ENCODE measurements around the gene TNS3. TPM values are rescaled to one million over a fixed set of nuclear protein-coding genes. Genes with fewer than 3 reads are reported as not detected.

Gene TNS3
- total and polyA plus RNA-seq, 9 of the 15 experiments (the other 6 are each of a cell fraction or from before 2014, with no cell fraction given), result 0.20 TPM; not detected in 8

- H3K36me3 ChIP-seq (ENCODE audit: control insufficient read depth, insufficient read depth, low read length), result no peaks in the 10 kb centered on the region
Observed at GRCh38 chr7:47292832-47293309, 289.0 kb downstream of the TNS3 start.

More at GRCh38 chr7:47292832-47293309, 289.0 kb downstream of the TNS3 start:
- CTCF ChIA-PET (ENCODE audit: low intra/inter-chr PET ratio), result no interaction called here
- no peak overlapping the region for H3K4me2 ChIP-seq (ENCODE audit: insufficient read depth, low read length)
- intact Hi-C loops (cut with micrococcal nuclease) (no loop called here), in situ Hi-C loops (cut with MboI) (no loop called here)
- H3K9me3 ChIP-seq (replicated peaks; ENCODE audit: control insufficient read depth, insufficient read depth, low read depth, low read length), result no peaks in the 10 kb centered on the region
- DNase-seq (ENCODE audit: extremely low read depth in 1 of 4, low spot score in 3 of 4) (no peak), FAIRE-seq (no peak), ATAC-seq (no peak)
- peaks cover 0 to 2% of the 10 kb centered on the region in 2 experiments; a peak in 1 of 5 replicates for H3K4me1 ChIP-seq (replicated peaks in 1 of 2; ENCODE audit: control insufficient read depth in 2 of 2, insufficient read depth in 2 of 2, low read length in 2 of 2)
- no peaks in the 10 kb centered on the region for H3K9me1 ChIP-seq (ENCODE audit: control insufficient read depth, insufficient read depth, low read length)
- 0% methylated on average over 4 of the region's 4 CpGs for WGBS (ENCODE audit: insufficient coverage, low coverage, missing lambda C conversion rate)
- H3K27me3 ChIP-seq (ENCODE audit: control insufficient read depth in 2 of 2, insufficient read depth in 2 of 2, low read length in 2 of 2), result peaks cover 0 to 7% of the 10 kb centered on the region in 2 experiments; a peak in 1 of 5 replicates
- H2AFZ ChIP-seq (ENCODE audit: low read depth, low read length), result no peak overlapping the region
- no peaks in the 10 kb centered on the region for H3K79me2 ChIP-seq (ENCODE audit: control insufficient read depth, insufficient read depth, low read length)
- POLR2A ChIA-PET, result interaction anchor here (0.9 to 1.1 kb wide), 2 partner anchors 8 to 47 kb away, joined by 3 read pairs; no protein-coding TSS in a partner anchor
- no peak overlapping the region for H3K9ac ChIP-seq (ENCODE audit: insufficient read depth in 1 of 2, low read depth in 2 of 2, low read length in 2 of 2)
- no peak overlapping the region for H3K4me3 ChIP-seq
- TF ChIP-seq CBFA2T3 (IDR thresholded peaks at IDR 0.05), result peak; percentile 22; the same call in 1 of the 2 replicates
- no peak for TF ChIP-seq RFX7 (CRISPR knock-in tag; IDR thresholded peaks at IDR 0.05)
- TF ChIP-seq ZNF280A (IDR thresholded peaks at IDR 0.05; ENCODE audit: low read depth, partially characterized antibody), result no peak
- H4K20me1 ChIP-seq (replicated peaks; ENCODE audit: control insufficient read depth, insufficient read depth, low read length), result no peaks in the 10 kb centered on the region
- no TSS peak for BruUV-seq (replicated peaks)
- no peak overlapping the region for H3K27ac ChIP-seq (ENCODE audit: extremely low read depth, low read depth, low read length)
